Calu3 (cell line): Measurements from ENCODE around the gene PDLIM5. TPM values are rescaled to one million over a fixed set of nuclear protein-coding genes. Genes with fewer than 3 reads are reported as not detected.
A peak's percentile ranks its signal among the peaks of the same experiment; 100 is the strongest.

Source experiments
- BruUV-seq: library from RNA; stranded (reverse); fragments of 400-500 nt; replicated peaks from 2 replicates; lab custom pipeline; 2021; lab: Mats Ljungman, UMichigan
- CTCF ChIA-PET: fragments of 300-600 bp; sonication (Branson Sonifier 250); formaldehyde crosslinking; loops from one replicate; lab custom pipeline; 2022; ENCODE audit warnings: antibody characterized with exemption; lab: Charles Lee
- DNase-seq: peaks from one replicate; pipeline ENCODE4 v3.0.0; 2022
- H3K27ac Mint-ChIP-seq: one replicate; pipeline ENCODE4 v1.8.0; 2022; ENCODE audit warnings: mixed read lengths; ENCODE audit not compliant: unreplicated experiment
- H3K27me3 Mint-ChIP-seq: one replicate; pipeline ENCODE4 v1.8.0; 2022; ENCODE audit warnings: mixed read lengths; ENCODE audit not compliant: unreplicated experiment
- H3K36me3 Mint-ChIP-seq: one replicate; pipeline ENCODE4 v1.8.0; 2022; ENCODE audit warnings: mild to moderate bottlenecking, moderate library complexity, mixed read lengths; ENCODE audit not compliant: insufficient read depth, unreplicated experiment
- H3K4me1 Mint-ChIP-seq: one replicate; pipeline ENCODE4 v1.8.0; 2022; ENCODE audit warnings: mild to moderate bottlenecking, low read depth, mixed read lengths; ENCODE audit not compliant: unreplicated experiment
- H3K4me3 Mint-ChIP-seq: one replicate; pipeline ENCODE4 v1.8.0; 2022; ENCODE audit warnings: mild to moderate bottlenecking, low read depth, moderate library complexity, mixed read lengths; ENCODE audit not compliant: unreplicated experiment
- H3K9me3 Mint-ChIP-seq: one replicate; pipeline ENCODE4 v1.8.0; 2022; ENCODE audit warnings: low read depth, mixed read lengths; ENCODE audit not compliant: unreplicated experiment
- intact Hi-C: fragments of 100-400 bp; cut with micrococcal nuclease; formaldehyde crosslinking; loops from one replicate; pipeline ENCODE4 v1.10.0; 2022; ENCODE audit not compliant: unreplicated experiment
- total RNA-seq: library from RNA; stranded (reverse); gene quantifications from 2 replicates; pipeline ENCODE4 v1.2.3, GENCODE V29; 2022
- TF ChIP-seq, protein P1 (sequence below): fragments of 200-600 bp; IDR thresholded peaks from one replicate; pipeline ENCODE4 v1.8.0; 2022; ENCODE audit warnings: antibody characterized with exemption; ENCODE audit not compliant: unreplicated experiment

Gene PDLIM5
- total RNA-seq, 1 experiment from 2014 or later: 122 TPM

DNA sequence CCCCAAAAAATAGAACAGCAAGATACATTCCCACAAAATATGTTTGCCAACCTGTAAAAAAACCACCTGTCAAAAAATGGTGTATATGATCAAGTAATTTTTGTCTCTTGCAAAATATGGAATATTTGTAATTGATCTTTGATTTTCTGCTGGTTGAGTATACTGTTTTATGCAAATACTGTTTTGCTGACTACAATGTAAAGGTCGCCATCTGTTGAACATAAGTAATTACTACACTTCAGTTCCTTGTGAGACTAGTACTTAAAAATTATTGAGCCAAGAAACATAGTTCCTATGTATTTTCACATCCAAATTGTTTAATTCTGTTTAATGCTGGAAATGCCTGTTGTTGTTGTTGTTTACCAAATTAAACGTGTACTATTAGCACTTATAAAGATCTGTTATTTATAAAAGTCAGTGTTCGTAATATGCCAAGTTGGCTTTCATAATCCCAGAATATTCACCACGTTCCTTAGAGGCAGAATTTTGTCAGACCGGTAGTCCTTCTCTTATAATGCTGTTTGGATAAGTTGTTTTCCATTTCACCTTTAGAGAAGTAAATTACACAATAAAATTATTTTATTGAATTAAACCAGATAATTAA lies 144.2 kb downstream of the PDLIM5 start:
- no peak for DNase-seq
- no TSS peak for BruUV-seq
- Mint-ChIP-seq H3K4me1 (peaks cover 7% of the 10 kb centered on the region), H3K27ac (no peak overlapping the region), H3K36me3 (no peaks in the 10 kb centered on the region), H3K4me3 (no peak overlapping the region), H3K27me3 (no peaks in the 10 kb centered on the region), H3K9me3 (no peaks in the 10 kb centered on the region)
- TF ChIP-seq, protein P1, sequence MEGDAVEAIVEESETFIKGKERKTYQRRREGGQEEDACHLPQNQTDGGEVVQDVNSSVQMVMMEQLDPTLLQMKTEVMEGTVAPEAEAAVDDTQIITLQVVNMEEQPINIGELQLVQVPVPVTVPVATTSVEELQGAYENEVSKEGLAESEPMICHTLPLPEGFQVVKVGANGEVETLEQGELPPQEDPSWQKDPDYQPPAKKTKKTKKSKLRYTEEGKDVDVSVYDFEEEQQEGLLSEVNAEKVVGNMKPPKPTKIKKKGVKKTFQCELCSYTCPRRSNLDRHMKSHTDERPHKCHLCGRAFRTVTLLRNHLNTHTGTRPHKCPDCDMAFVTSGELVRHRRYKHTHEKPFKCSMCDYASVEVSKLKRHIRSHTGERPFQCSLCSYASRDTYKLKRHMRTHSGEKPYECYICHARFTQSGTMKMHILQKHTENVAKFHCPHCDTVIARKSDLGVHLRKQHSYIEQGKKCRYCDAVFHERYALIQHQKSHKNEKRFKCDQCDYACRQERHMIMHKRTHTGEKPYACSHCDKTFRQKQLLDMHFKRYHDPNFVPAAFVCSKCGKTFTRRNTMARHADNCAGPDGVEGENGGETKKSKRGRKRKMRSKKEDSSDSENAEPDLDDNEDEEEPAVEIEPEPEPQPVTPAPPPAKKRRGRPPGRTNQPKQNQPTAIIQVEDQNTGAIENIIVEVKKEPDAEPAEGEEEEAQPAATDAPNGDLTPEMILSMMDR: peak; percentile 15
- CTCF ChIA-PET: interaction anchor here (1.1 kb wide), 1 partner anchor 189 kb away, joined by 3 read pairs; no protein-coding TSS in a partner anchor
- intact Hi-C loops: loop anchor here (1.0 to 2.0 kb wide), 2 partner anchors 137 to 190 kb away; no protein-coding TSS in a partner anchor

- BruUV-seq: no TSS peak
- Mint-ChIP-seq H3K27me3 (no peaks in the 10 kb centered on the region), H3K36me3 (no peaks in the 10 kb centered on the region), H3K27ac (no peak overlapping the region), H3K4me1 (peaks cover 7% of the 10 kb centered on the region), H3K4me3 (no peak overlapping the region), H3K9me3 (no peaks in the 10 kb centered on the region)
- TF ChIP-seq, protein P1: no peak
- intact Hi-C loops: no loop called here
- DNase-seq: no peak
- CTCF ChIA-PET: no interaction called here
These were observed 147.0 kb downstream of the PDLIM5 start for GRCh38 chr4:94598758-94599157.

GRCh38 chr4:94603170-94603747 lies 151.5 kb downstream of the PDLIM5 start:
- no peaks in the 10 kb centered on the region for H3K9me3 Mint-ChIP-seq
- DNase-seq: no peak
- CTCF ChIA-PET: no interaction called here
- no peaks in the 10 kb centered on the region for H3K36me3 Mint-ChIP-seq
- H3K27me3 Mint-ChIP-seq: no peaks in the 10 kb centered on the region
- TF ChIP-seq, protein P1: no peak
- H3K27ac Mint-ChIP-seq: no peak overlapping the region
- intact Hi-C loops: no loop called here
- H3K4me1 Mint-ChIP-seq: peaks cover 9% of the 10 kb centered on the region
- no TSS peak for BruUV-seq
- no peak overlapping the region for H3K4me3 Mint-ChIP-seq

DNA sequence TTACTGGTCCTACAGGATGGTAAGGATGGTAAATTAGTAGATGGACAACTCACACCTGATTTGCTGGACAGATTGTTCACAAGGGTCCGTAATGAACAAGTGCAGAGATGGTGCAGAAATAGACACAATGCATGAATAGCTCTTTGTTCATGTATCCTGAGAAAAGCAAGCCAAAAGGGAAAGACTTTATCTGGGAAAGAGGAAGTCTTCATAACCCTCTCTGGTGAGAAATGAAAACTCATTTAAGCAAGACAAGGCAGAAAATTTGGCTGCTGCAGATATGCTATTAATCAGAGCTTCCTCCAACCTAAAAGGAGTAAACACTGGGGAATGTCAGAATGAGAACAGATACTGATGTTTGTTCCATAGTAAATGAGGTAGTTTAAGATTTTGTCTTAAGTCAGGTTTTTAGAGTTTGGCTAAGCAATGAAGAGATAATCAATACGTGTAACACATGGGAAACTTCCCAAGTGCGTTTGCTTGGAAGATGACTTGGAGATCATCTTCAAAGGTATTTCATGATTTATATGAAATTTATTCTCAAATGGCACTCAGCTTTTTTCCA lies 153.6 kb downstream of the PDLIM5 start:
- TF ChIP-seq, protein P1: no peak
- DNase-seq: no peak
- CTCF ChIA-PET: no interaction called here
- no TSS peak for BruUV-seq
- H3K27me3 Mint-ChIP-seq: no peaks in the 10 kb centered on the region
- H3K4me1 Mint-ChIP-seq: peaks cover 9% of the 10 kb centered on the region
- intact Hi-C loops: no loop called here
- no peak overlapping the region for H3K4me3 Mint-ChIP-seq
- H3K36me3 Mint-ChIP-seq: no peaks in the 10 kb centered on the region
- H3K27ac Mint-ChIP-seq: no peak overlapping the region
- H3K9me3 Mint-ChIP-seq: no peaks in the 10 kb centered on the region
